NCI-H2107 (cell line): ENCODE data around the gene MUC22.
"Not testable (repeated sequence)": the region's sequence is repeated elsewhere in the genome, so short reads cannot be mapped to it uniquely, and the experiment has no call there.

Experiments used
- DNase-seq: peaks from one replicate; lab custom pipeline; 2025; lab: John Stamatoyannopoulos, UW

The MUC22 gene

GRCh38 chr6:31010393-31011060 is at the start of gene MUC22:
MUC22 (plus strand) TSS chr6:31010474; CDS start chr6:31010707, 233 bp downstream.
- DNase-seq: no peak

GRCh38 chr6:30960907-30961673 is 49.2 kb upstream of the MUC22 start:
- no peak for DNase-seq

GRCh38 chr6:30962716-30963115 is 47.6 kb upstream of the MUC22 start:
- no peak for DNase-seq

GRCh38 chr6:30963641-30964040 is 46.6 kb upstream of the MUC22 start:
- no peak for DNase-seq

- DNase-seq: no peak
Measured at GRCh38 chr6:30964075-30964474, 46.2 kb upstream of the MUC22 start.

- DNase-seq: no peak
Measured at GRCh38 chr6:30965140-30965601, 45.1 kb upstream of the MUC22 start.

- no peak for DNase-seq
Measured at GRCh38 chr6:30966154-30966553, 44.1 kb upstream of the MUC22 start.

GRCh38 chr6:30969171-30969570 is 41.1 kb upstream of the MUC22 start:
- not testable (repeated sequence) for DNase-seq

GRCh38 chr6:30970946-30971345 is 39.3 kb upstream of the MUC22 start:
- DNase-seq: no peak

GRCh38 chr6:30972816-30973215 is 37.5 kb upstream of the MUC22 start:
- DNase-seq: no peak

GRCh38 chr6:30974490-30975252 is 35.6 kb upstream of the MUC22 start:
- DNase-seq: no peak

- DNase-seq: no peak
Measured at GRCh38 chr6:30979141-30979540, 31.1 kb upstream of the MUC22 start.

- no peak for DNase-seq
Measured at GRCh38 chr6:30979690-30980089, 30.6 kb upstream of the MUC22 start.

GRCh38 chr6:30981942-30982772 is 28.1 kb upstream of the MUC22 start:
- DNase-seq: no peak

GRCh38 chr6:30983439-30983838 is 26.8 kb upstream of the MUC22 start, which contains the start of gene MUC21:
MUC21 (plus strand) TSS chr6:30983718; CDS start chr6:30983959, 241 bp downstream.
- no peak for DNase-seq

- DNase-seq: no peak
Measured at GRCh38 chr6:30985490-30985889, 24.8 kb upstream of the MUC22 start.

- DNase-seq: no peak
Measured at GRCh38 chr6:30987304-30987703, 23.0 kb upstream of the MUC22 start.

- no peak for DNase-seq
Measured at GRCh38 chr6:30988209-30988825, 22.0 kb upstream of the MUC22 start.

GRCh38 chr6:30990422-30991086 is 19.7 kb upstream of the MUC22 start:
- DNase-seq: no peak

- no peak for DNase-seq
Measured at GRCh38 chr6:30991891-30992290, 18.4 kb upstream of the MUC22 start.

GRCh38 chr6:30997301-30997700 is 13.0 kb upstream of the MUC22 start:
- DNase-seq: no peak
